HFF-Myc (cell line): ENCODE results near the gene UNC13C.

ENCODE experiments used
- DNase-seq: peaks from one replicate; pipeline ENCODE4 v3.0.0-alpha.2; 2011; ENCODE audit warnings: low read depth; ENCODE audit errors: extremely low read depth
- H3K4me3 ChIP-seq: replicated peaks from 2 replicates; pipeline ENCODE4 v1.5.1; 2011; ENCODE audit warnings: low read depth, mild to moderate bottlenecking, control low read depth, low read length
- CTCF ChIP-seq: IDR thresholded peaks from 2 replicates; pipeline ENCODE4 v1.5.1; 2012; ENCODE audit warnings: mild to moderate bottlenecking, low read depth, low read length, control low read depth; ENCODE audit errors: missing control alignments

UNC13C gene

GRCh38 chr15:53982876-53983275, 4.6 kb downstream of the UNC13C start:
- DNase-seq = no peak
- H3K4me3 ChIP-seq = no peak overlapping the region
- TF ChIP-seq CTCF = no peak

DNA sequence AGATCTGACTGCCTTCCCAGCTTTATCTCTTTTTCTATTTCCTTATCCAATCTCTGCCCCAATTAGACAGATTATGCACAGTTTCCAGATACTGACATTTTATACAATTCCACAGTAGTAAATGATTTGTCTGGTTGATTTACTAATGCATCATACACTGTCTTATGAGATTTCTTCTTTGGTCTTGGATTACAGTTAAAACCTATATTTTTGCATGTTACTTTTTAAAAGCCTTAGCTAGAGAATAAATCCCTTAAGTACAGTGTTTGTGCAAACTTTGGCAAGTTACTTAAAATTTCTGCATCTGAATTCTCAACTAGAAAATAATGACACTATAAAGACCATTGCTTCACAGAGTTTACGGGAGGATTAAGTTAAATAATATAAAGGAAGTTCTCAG, 6.0 kb downstream of the UNC13C start:
- no peak overlapping the region for H3K4me3 ChIP-seq
- TF ChIP-seq CTCF = no peak
- no peak for DNase-seq

DNA sequence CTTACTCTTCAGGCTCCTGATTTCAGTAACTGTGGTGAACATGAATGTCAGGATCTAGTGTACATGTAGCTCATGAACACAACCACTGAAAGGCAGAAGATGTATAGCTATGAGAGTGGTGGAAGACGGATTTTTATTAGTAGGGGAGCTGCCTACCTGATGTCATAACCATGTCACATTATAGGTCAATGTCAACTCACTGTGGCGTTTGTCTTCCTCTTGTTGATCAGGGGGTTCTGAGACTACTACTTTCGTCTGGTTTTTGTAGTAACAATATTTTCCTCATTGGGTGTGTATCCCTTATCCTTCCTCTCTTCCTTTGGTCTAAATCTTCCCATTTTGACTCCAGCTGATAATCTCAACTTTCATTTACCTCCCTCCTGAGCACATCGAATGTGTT, 7.3 kb downstream of the UNC13C start:
- DNase-seq = no peak
- no peak for TF ChIP-seq CTCF
- no peak overlapping the region for H3K4me3 ChIP-seq

- TF ChIP-seq CTCF = no peak
- DNase-seq = no peak
- no peak overlapping the region for H3K4me3 ChIP-seq
Observed at GRCh38 chr15:53987480-53987879, 9.2 kb downstream of the UNC13C start.

DNA sequence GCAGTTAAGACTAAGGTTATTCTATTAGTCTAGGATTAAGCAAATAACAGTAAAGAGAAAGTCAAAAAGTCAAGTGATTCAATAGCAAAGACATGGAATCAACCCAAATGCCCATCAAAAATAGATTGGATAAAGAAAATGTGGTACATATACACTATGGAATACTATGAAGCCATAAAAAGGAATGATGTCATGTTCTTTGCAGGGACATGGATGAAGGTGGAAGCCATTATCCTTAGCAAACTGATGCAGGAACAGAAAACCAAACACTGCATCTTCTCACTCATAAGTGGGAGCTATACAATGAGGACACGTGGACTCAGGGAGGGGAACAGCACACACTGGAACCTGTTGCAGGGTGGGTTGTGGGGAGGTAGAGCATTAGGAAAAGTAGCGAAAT, 29.0 kb downstream of the UNC13C start:
- TF ChIP-seq CTCF = no peak
- no peak overlapping the region for H3K4me3 ChIP-seq
- DNase-seq = no peak

GRCh38 chr15:54011656-54012055, 33.4 kb downstream of the UNC13C start:
- TF ChIP-seq CTCF = no peak
- no peak overlapping the region for H3K4me3 ChIP-seq
- DNase-seq = no peak

GRCh38 chr15:54014067-54014655, 35.9 kb downstream of the UNC13C start:
- DNase-seq = no peak
- H3K4me3 ChIP-seq = no peak overlapping the region
- no peak for TF ChIP-seq CTCF
